H9 (cell line): ENCODE data around the gene SNRNP48. TPM values are rescaled to one million over a fixed set of nuclear protein-coding genes. Genes with fewer than 3 reads are reported as not detected.

Experiments
- DNase-seq: peaks from one replicate; pipeline ENCODE4 v3.0.0-alpha.2; 2017
- H2AFZ ChIP-seq: one replicate; pipeline ENCODE4 v1.6.1; 2013; ENCODE audit warnings: mild to moderate bottlenecking, low read length, control low read depth, moderate library complexity
- H2AK5ac ChIP-seq: 2 replicates; pipeline ENCODE4 v1.6.1; 2013; ENCODE audit warnings: low read length, control low read depth, mixed read lengths; ENCODE audit not compliant: insufficient read length
- H2BK120ac ChIP-seq: one replicate; pipeline ENCODE4 v1.6.1; 2013; ENCODE audit warnings: low read depth, mild to moderate bottlenecking, low read length, control low read depth, inconsistent platforms; ENCODE audit not compliant: poor library complexity, severe bottlenecking
- H2BK12ac ChIP-seq: 2 replicates; pipeline ENCODE4 v1.6.1; 2013; ENCODE audit warnings: low read length, control low read depth, mixed read lengths, low read depth; ENCODE audit not compliant: insufficient read length
- H2BK15ac ChIP-seq: 2 replicates; pipeline ENCODE4 v1.6.1; 2013; ENCODE audit warnings: low read depth, low read length, control low read depth
- H2BK20ac ChIP-seq: one replicate; pipeline ENCODE4 v1.6.1; 2013; ENCODE audit warnings: low read depth, mild to moderate bottlenecking, low read length, control low read depth, inconsistent platforms; ENCODE audit not compliant: poor library complexity, severe bottlenecking
- H2BK5ac ChIP-seq: 2 replicates; pipeline ENCODE4 v1.6.1; 2013; ENCODE audit warnings: low read length, control low read depth, mixed read lengths; ENCODE audit not compliant: insufficient read length
- H3K14ac ChIP-seq: 2 replicates; pipeline ENCODE4 v1.6.1; 2013; ENCODE audit warnings: low read length, control low read depth; ENCODE audit not compliant: insufficient read depth
- H3K18ac ChIP-seq: 2 replicates; pipeline ENCODE4 v1.6.1; 2013; ENCODE audit warnings: low read depth, mild to moderate bottlenecking, mixed read lengths, low read length, control low read depth; ENCODE audit not compliant: insufficient read length
- H3K23ac ChIP-seq: 2 replicates; pipeline ENCODE4 v1.6.1; 2013; ENCODE audit warnings: low read length, control low read depth, mixed read lengths, low read depth; ENCODE audit not compliant: insufficient read length
- H3K23me2 ChIP-seq: 2 replicates; pipeline ENCODE4 v1.6.1; 2013; ENCODE audit warnings: low read depth, mild to moderate bottlenecking, mixed read lengths, low read length, control low read depth; ENCODE audit not compliant: insufficient read length, poor library complexity, severe bottlenecking
- H3K27ac ChIP-seq: 2 replicates; pipeline ENCODE4 v1.5.1; 2013; ENCODE audit warnings: low read length, control low read depth, mixed read lengths, low read depth; ENCODE audit not compliant: insufficient read length
- H3K27me3 ChIP-seq: 2 replicates; pipeline ENCODE4 v1.6.1; 2013; ENCODE audit warnings: low read length, control low read depth, inconsistent platforms; ENCODE audit not compliant: insufficient read depth
- H3K4ac ChIP-seq: 2 replicates; pipeline ENCODE4 v1.6.1; 2013; ENCODE audit warnings: low read depth, mild to moderate bottlenecking, control low read depth, inconsistent platforms, low read length, moderate library complexity
- H3K4me1 ChIP-seq: 2 replicates; pipeline ENCODE4 v1.6.1; 2013; ENCODE audit warnings: low read length, control low read depth, inconsistent platforms; ENCODE audit not compliant: insufficient read depth
- H3K4me2 ChIP-seq: 2 replicates; pipeline ENCODE4 v1.6.1; 2013; ENCODE audit warnings: low read length, control low read depth, mixed read lengths; ENCODE audit not compliant: insufficient read length, insufficient read depth
- H3K56ac ChIP-seq: 2 replicates; pipeline ENCODE4 v1.6.1; 2013; ENCODE audit warnings: low read depth, mild to moderate bottlenecking, mixed read lengths, low read length, control low read depth; ENCODE audit not compliant: insufficient read length
- H3K79me1 ChIP-seq: 2 replicates; pipeline ENCODE4 v1.6.1; 2013; ENCODE audit warnings: low read depth, mild to moderate bottlenecking, moderate library complexity, low read length, control low read depth, inconsistent platforms; ENCODE audit not compliant: insufficient read depth, poor library complexity, severe bottlenecking
- H3K79me2 ChIP-seq: 2 replicates; pipeline ENCODE4 v1.6.1; 2013; ENCODE audit warnings: low read length, control low read depth, inconsistent platforms; ENCODE audit not compliant: insufficient read depth
- H3K9ac ChIP-seq: 2 replicates; pipeline ENCODE4 v1.6.1; 2013; ENCODE audit warnings: low read length, control low read depth, mixed read lengths; ENCODE audit not compliant: insufficient read length; ENCODE audit errors: extremely low read depth
- H3K9me3 ChIP-seq: one replicate; pipeline ENCODE4 v1.6.1; 2013; ENCODE audit warnings: low read depth, low read length, inconsistent platforms; ENCODE audit not compliant: control insufficient read depth
- H3T11ph ChIP-seq: one replicate; pipeline ENCODE4 v1.6.1; 2013; ENCODE audit warnings: mild to moderate bottlenecking, low read length, control low read depth, inconsistent platforms
- H4K20me1 ChIP-seq: one replicate; pipeline ENCODE4 v1.6.1; 2013; ENCODE audit not compliant: control insufficient read depth, insufficient read length, insufficient read depth
- H4K5ac ChIP-seq: 2 replicates; pipeline ENCODE4 v1.6.1; 2013; ENCODE audit warnings: low read depth, mild to moderate bottlenecking, mixed read lengths, low read length, control low read depth; ENCODE audit not compliant: insufficient read length
- H4K8ac ChIP-seq: replicated peaks from 2 replicates; pipeline ENCODE4 v1.6.1; 2013; ENCODE audit warnings: low read length, control low read depth, mixed read lengths, low read depth; ENCODE audit not compliant: insufficient read length
- H4K91ac ChIP-seq: 2 replicates; pipeline ENCODE4 v1.6.1; 2013; ENCODE audit warnings: low read depth, mild to moderate bottlenecking, moderate library complexity, mixed read lengths, low read length, control low read depth; ENCODE audit not compliant: insufficient read length
- H3K27ac Mint-ChIP-seq, 3 experiments: 2 replicates in 2 of 3; 3 replicates in 1 of 3; pipeline ENCODE4 v1.8.0; 2020 to 2021; ENCODE audit warnings: mixed read lengths in 3 of 3, mild to moderate bottlenecking in 1 of 3, moderate library complexity in 1 of 3
- H3K27me3 Mint-ChIP-seq: 2 replicates; pipeline ENCODE4 v1.8.0; 2021; ENCODE audit warnings: low read depth, mild to moderate bottlenecking, moderate library complexity, mixed read lengths
- H3K36me3 Mint-ChIP-seq, 3 experiments: 2 replicates in 2 of 3; 3 replicates in 1 of 3; pipeline ENCODE4 v1.8.0; 2020 to 2021; ENCODE audit warnings: low read depth in 3 of 3, mixed read lengths in 3 of 3; ENCODE audit not compliant: insufficient read depth in 1 of 3
- H3K4me1 Mint-ChIP-seq, 2 experiments: 2 replicates each; pipeline ENCODE4 v1.8.0; 2020; ENCODE audit warnings: mixed read lengths in 2 of 2
- H3K4me3 Mint-ChIP-seq, 2 experiments: 2 replicates in 1 of 2; 3 replicates in 1 of 2; pipeline ENCODE4 v1.8.0; 2020 to 2021; ENCODE audit warnings: mild to moderate bottlenecking in 2 of 2, mixed read lengths in 2 of 2, moderate library complexity in 1 of 2
- H3K9me3 Mint-ChIP-seq, 2 experiments: 2 replicates in 1 of 2; 3 replicates in 1 of 2; pipeline ENCODE4 v1.8.0; 2020; ENCODE audit warnings: mild to moderate bottlenecking in 2 of 2, mixed read lengths in 2 of 2, moderate library complexity in 1 of 2
- WGBS: extraction: QIAGEN DNeasy Blood & Tissue Kit; methylation state at CpG from one replicate; pipeline ENCODE4 v1.1.7; 2013; ENCODE audit warnings: missing lambda C conversion rate, low lambda C conversion rate, mixed read lengths; ENCODE audit not compliant: insufficient read length; ENCODE audit errors: extremely low coverage; 5-methylcytosine and 5-hydroxymethylcytosine counted together
- total RNA-seq: library from RNA; stranded (reverse); gene quantifications from 2 replicates; pipeline ENCODE4 v1.2.1, GENCODE V29; 2021
- TF ChIP-seq, protein P1 (sequence below): fragments of 200-600 bp; sonication (generic); conservative IDR thresholded peaks from 3 replicates; pipeline ENCODE4 v1.8.0; 2021; ENCODE audit warnings: antibody characterized with exemption, mild to moderate bottlenecking

The SNRNP48 gene
- total RNA-seq, 1 experiment from 2014 or later = 16.9 TPM

DNA sequence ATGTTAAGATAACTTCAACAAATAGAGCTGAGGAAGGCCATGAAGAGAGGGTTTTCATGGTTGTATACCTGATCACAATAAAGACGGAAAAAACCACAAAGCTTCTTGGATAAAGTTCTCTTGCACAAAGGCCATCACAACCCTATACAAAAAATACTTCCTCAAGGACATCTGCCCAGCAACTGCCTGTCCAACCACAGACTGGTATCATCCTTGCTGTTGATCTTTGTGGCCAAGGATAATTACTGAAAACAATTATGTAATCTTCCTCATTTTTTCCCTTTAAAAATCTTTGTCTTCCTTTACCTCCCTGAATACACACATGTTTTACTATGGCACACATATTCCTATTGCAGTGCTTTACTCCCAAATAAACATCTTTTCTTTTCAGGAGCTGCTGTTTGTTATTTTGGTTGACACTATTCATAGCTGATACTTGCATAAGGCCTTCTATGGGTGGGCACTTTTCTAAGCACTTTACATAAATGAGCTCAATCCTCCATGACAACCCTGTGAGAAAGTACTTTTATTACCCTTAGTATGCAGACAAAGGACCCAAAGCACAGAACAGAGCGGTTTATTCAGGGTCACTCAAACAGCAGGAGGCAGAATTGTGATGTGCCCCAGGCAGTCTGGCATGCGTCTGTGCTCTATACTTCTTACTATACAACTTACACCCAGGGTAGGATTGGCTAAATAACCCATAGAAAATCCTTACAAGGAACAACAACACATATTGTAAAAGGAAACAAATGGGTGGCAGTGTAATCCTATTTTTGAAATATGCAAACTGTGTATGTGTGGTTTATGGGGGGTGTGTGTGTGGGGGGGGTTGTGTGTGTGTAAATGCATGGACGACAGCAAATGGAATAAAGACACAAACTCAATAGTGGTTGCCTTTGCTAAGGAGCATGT lies 35.1 kb downstream of the SNRNP48 start:
- Mint-ChIP-seq H3K27me3 (peaks cover 6% of the 10 kb centered on the region), H3K36me3 (no peaks in the 10 kb centered on the region)
- H4K8ac ChIP-seq = no peak overlapping the region

More for the DNA sequence above, 35.1 kb downstream of the SNRNP48 start:
- no peak overlapping the region for H3K4me2 ChIP-seq
- peaks cover 20% of the 10 kb centered on the region in 2 experiments for H3K4me1 Mint-ChIP-seq
- H3K9ac ChIP-seq = no peak overlapping the region
- H3K4me1 ChIP-seq = no peaks in the 10 kb centered on the region; the same call in 1 of the 2 replicates
- H2BK15ac ChIP-seq = no peak overlapping the region
- H3K9me3 ChIP-seq = no peaks in the 10 kb centered on the region
- WGBS = no CpG with 5 or more reads among the region's 4 CpGs
- no peak overlapping the region for H2BK20ac ChIP-seq
- H3K27ac ChIP-seq = no peak overlapping the region
- H3K18ac ChIP-seq = no peak overlapping the region
- no peaks in the 10 kb centered on the region for H3K23me2 ChIP-seq
- no peak overlapping the region for H2BK120ac ChIP-seq
- H4K5ac ChIP-seq = no peak overlapping the region
- no peaks in the 10 kb centered on the region for H3K27me3 ChIP-seq
- TF ChIP-seq, protein P1, sequence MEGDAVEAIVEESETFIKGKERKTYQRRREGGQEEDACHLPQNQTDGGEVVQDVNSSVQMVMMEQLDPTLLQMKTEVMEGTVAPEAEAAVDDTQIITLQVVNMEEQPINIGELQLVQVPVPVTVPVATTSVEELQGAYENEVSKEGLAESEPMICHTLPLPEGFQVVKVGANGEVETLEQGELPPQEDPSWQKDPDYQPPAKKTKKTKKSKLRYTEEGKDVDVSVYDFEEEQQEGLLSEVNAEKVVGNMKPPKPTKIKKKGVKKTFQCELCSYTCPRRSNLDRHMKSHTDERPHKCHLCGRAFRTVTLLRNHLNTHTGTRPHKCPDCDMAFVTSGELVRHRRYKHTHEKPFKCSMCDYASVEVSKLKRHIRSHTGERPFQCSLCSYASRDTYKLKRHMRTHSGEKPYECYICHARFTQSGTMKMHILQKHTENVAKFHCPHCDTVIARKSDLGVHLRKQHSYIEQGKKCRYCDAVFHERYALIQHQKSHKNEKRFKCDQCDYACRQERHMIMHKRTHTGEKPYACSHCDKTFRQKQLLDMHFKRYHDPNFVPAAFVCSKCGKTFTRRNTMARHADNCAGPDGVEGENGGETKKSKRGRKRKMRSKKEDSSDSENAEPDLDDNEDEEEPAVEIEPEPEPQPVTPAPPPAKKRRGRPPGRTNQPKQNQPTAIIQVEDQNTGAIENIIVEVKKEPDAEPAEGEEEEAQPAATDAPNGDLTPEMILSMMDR = no peak
- no peak overlapping the region for H3K4ac ChIP-seq
- H2BK12ac ChIP-seq = no peak overlapping the region
- H3K79me1 ChIP-seq = no peaks in the 10 kb centered on the region
- no peak overlapping the region for H2BK5ac ChIP-seq
- no peak overlapping the region for H3K23ac ChIP-seq
- no peak overlapping the region for H3T11ph ChIP-seq
- no peak overlapping the region for H3K14ac ChIP-seq
- peak overlapping the region in 1 of 3 experiments; percentile 33; a peak in 2 of 7 replicates for H3K27ac Mint-ChIP-seq
- no peaks in the 10 kb centered on the region for H4K20me1 ChIP-seq
- DNase-seq = no peak
- H3K56ac ChIP-seq = no peak overlapping the region
- no peak overlapping the region for H2AK5ac ChIP-seq
- H3K4me3 Mint-ChIP-seq = no peak overlapping the region
- no peaks in the 10 kb centered on the region for H3K79me2 ChIP-seq
- H2AFZ ChIP-seq = no peak overlapping the region
- no peaks in the 10 kb centered on the region for H3K9me3 Mint-ChIP-seq
- H4K91ac ChIP-seq = no peak overlapping the region
